GM12873 (cell line): ENCODE data around the gene CLEC17A.

Experiments
- CTCF ChIP-seq: IDR thresholded peaks from 2 replicates; pipeline ENCODE4 v1.5.1; 2012; ENCODE audit warnings: low read depth, mild to moderate bottlenecking, moderate library complexity, low read length, control low read depth; ENCODE audit not compliant: insufficient read depth; ENCODE audit errors: missing control alignments

The CLEC17A gene

GRCh38 chr19:14561847-14562351 is 21.0 kb upstream of the CLEC17A start:
- TF ChIP-seq CTCF: no peak

DNA sequence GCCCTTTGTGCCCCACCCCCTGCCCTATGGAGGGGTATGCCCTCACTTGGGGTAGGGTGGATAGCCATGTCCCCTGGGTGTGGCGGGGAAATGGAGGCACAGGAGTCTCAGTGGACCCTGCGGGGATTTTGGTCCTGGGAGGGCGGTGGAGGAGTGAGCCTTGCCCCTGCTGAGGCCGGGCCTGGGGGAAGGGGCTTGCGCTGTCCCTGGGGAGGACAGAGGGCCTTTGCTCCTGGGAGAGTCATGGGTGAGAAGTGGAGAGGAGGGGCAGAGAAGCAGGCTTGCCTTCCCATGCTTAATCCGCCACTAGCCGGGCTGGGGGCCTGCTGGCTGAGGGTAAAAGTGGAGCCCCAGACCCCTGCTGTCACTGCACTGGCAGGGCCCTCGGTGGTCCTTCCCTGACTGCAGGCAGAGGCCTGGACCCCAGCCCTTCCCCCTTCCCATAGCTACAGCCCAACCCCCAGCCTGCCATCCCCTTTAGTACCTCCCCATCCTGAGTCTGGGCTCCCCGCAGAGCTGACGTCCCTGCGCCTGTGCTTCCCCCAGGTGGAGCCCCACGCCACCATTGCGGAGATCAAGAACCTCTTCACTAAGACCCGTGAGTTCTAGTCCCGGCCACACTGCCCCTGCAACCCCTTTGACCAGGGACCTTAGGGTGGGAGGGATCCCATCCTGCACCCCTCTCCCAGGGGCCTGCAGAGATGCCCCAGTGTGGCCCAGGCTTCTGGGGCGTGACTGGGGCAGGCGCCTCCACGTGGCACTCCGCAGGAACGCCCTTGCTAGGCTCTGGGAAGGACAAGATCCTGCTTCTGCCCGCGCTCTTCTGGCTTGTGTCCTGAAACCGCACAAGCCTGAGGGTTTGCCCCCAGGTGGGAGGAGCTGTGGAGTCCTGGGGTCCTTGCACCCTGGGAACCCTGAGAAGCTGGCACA is 20.0 kb upstream of the CLEC17A start:
- TF ChIP-seq CTCF: no peak

DNA sequence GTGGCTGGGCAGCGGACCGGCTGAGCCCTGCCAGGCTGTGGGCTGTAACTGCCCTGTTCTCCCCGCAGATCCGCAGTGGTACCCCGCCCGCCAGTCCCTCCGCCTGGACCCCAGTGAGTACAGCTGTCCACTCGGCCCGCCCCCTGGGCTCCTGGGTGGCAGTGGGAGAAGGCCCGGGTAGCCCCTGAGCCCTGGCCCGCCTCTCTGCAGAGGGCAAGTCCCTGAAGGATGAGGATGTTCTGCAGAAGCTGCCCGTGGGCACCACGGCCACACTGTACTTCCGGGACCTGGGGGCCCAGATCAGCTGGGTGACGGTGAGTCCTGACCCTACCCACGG is 19.3 kb upstream of the CLEC17A start:
- no peak for TF ChIP-seq CTCF

DNA sequence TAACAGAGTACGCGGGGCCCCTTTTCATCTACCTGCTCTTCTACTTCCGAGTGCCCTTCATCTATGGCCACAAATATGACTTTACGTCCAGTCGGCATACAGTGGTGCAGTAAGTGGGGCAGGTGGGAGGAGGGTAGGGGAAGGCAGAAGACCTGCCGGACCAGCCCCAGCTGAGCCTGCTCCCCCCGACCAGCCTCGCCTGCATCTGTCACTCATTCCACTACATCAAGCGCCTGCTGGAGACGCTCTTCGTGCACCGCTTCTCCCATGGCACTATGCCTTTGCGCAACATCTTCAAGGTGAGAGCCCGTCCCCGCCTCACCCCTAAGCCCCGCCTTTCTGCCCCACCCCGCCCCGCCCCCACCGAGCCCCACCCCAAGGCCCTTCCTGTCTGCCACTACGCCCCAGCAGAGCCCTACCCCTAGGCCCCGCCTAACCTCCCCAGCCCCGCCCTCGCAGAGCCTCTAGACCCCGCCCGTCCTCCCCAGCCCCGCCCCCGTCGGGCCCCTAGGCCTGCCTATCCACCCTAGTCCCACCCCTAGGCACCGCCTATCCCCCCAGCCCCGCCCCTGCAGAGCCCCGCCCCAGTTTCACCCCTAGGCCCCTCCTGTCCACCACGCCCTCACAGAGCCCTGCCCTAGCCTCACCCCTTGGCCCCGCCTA is 18.8 kb upstream of the CLEC17A start:
- no peak for TF ChIP-seq CTCF

- no peak for TF ChIP-seq CTCF
Measured at GRCh38 chr19:14565298-14565679, 17.6 kb upstream of the CLEC17A start.

- TF ChIP-seq CTCF: no peak
Measured at GRCh38 chr19:14565765-14566711, 16.8 kb upstream of the CLEC17A start.

DNA sequence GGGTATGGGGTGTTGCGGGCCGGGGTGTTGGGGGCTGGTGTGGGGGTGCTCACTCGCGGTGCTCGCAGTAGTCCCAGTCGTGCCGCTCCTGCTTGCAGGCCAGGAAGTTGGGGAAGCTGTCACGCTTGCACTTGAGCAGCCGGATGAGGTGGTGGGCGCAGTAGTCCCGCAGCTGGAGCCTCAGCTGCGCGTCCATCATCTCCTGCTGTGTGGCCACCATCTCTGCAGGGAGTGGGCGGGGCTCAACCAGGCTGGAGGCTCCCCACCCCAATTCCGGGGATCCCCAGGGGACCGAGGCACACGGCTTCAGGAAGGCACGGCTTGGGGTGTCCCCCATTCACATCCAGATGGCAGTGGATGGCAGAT is 16.2 kb upstream of the CLEC17A start:
- no peak for TF ChIP-seq CTCF
